ENCODE results near the gene ZBTB25.

- TF ChIP-seq CTCF (IDR thresholded peaks at IDR 0.05; ENCODE audit: insufficient read depth, low read depth, low read length) = no peak
- TF ChIP-seq EZH2 (IDR thresholded peaks at IDR 0.05; ENCODE audit: insufficient read depth, low read length) = no peak
Measured at GRCh38 chr14:64422005-64422404, 81.6 kb downstream of the ZBTB25 start.

All from astrocyte (in vitro differentiated cells and primary cell).